Measurements from ENCODE around the gene SSR1.

- TF ChIP-seq, protein P1, sequence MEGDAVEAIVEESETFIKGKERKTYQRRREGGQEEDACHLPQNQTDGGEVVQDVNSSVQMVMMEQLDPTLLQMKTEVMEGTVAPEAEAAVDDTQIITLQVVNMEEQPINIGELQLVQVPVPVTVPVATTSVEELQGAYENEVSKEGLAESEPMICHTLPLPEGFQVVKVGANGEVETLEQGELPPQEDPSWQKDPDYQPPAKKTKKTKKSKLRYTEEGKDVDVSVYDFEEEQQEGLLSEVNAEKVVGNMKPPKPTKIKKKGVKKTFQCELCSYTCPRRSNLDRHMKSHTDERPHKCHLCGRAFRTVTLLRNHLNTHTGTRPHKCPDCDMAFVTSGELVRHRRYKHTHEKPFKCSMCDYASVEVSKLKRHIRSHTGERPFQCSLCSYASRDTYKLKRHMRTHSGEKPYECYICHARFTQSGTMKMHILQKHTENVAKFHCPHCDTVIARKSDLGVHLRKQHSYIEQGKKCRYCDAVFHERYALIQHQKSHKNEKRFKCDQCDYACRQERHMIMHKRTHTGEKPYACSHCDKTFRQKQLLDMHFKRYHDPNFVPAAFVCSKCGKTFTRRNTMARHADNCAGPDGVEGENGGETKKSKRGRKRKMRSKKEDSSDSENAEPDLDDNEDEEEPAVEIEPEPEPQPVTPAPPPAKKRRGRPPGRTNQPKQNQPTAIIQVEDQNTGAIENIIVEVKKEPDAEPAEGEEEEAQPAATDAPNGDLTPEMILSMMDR (IDR thresholded peaks at IDR 0.05) = no peak
- TF ChIP-seq POLR2A (IDR thresholded peaks at IDR 0.05) (no peak), POLR2AphosphoS5 (IDR thresholded peaks at IDR 0.05) (no peak), EP300 (IDR thresholded peaks at IDR 0.05) (no peak)
Observed at GRCh38 chr6:7268362-7268761, 44.6 kb downstream of the SSR1 start.
